K562 (cell line): ENCODE data around the gene AIF1. TPM values are rescaled to one million over a fixed set of nuclear protein-coding genes. Genes with fewer than 3 reads are reported as not detected.

Experiments
- CC2D1A ChIP-seq: fragments of 450-650 bp; IDR thresholded peaks from 2 replicates; pipeline ENCODE4 v1.6.1; 2017; ENCODE audit warnings: mild to moderate bottlenecking
- CTBP1 ChIP-seq: fragments of 450-650 bp; IDR thresholded peaks from 2 replicates; pipeline ENCODE4 v1.6.1; 2016; ENCODE audit warnings: borderline replicate concordance
- FOS ChIP-seq: IDR thresholded peaks from 3 replicates; pipeline ENCODE4 v1.6.1; 2011; ENCODE audit not compliant: insufficient read length; ENCODE audit errors: extremely low read depth
- HBP1 ChIP-seq: fragments of 450-650 bp; formaldehyde crosslinking; IDR thresholded peaks from 2 replicates; pipeline ENCODE4 v1.4.0; 2022; ENCODE audit warnings: missing genetic modification characterization
- HDAC1 ChIP-seq, 2 experiments: fragments of 450-650 bp; IDR thresholded peaks; 2 replicates each; pipeline ENCODE4 v1.6.1; 2016 to 2017; ENCODE audit warnings: inconsistent platforms in 1 of 2, mild to moderate bottlenecking in 1 of 2, moderate library complexity in 1 of 2
- KLF13 ChIP-seq: fragments of 450-650 bp; IDR thresholded peaks from 2 replicates; pipeline ENCODE4 v1.6.1; 2016; ENCODE audit warnings: missing genetic modification characterization, low read depth, mild to moderate bottlenecking, missing compliant biosample characterization, moderate library complexity, borderline replicate concordance
- MAX ChIP-seq: sonication (generic); formaldehyde crosslinking; IDR thresholded peaks from 2 replicates; pipeline ENCODE4 v1.9.0; 2022; ENCODE audit warnings: mild to moderate bottlenecking, missing genetic modification reagents
- MEF2A ChIP-seq: IDR thresholded peaks from 2 replicates; pipeline ENCODE4 v1.6.1; 2011; ENCODE audit warnings: low read depth, mild to moderate bottlenecking, low read length, moderate library complexity; ENCODE audit not compliant: control insufficient read depth
- MEF2D ChIP-seq: conservative IDR thresholded peaks from 2 replicates; pipeline ENCODE4 v1.6.1; 2016; ENCODE audit warnings: low read depth, missing genetic modification characterization, missing compliant biosample characterization
- RBM14 ChIP-seq: fragments of 200-400 bp; formaldehyde crosslinking; IDR thresholded peaks from 2 replicates; pipeline ENCODE4 v1.6.1; 2018; ENCODE audit warnings: low read depth, mild to moderate bottlenecking, low read length, moderate library complexity, borderline replicate concordance; ENCODE audit not compliant: insufficient read depth
- SAP30 ChIP-seq: fragments of 200-600 bp; sonication (generic); IDR thresholded peaks from 2 replicates; pipeline ENCODE4 v1.6.1; 2012; ENCODE audit warnings: borderline replicate concordance, low read depth, mild to moderate bottlenecking, moderate library complexity, low read length, control low read depth, inconsistent platforms; ENCODE audit not compliant: insufficient read depth, poor library complexity, severe bottlenecking
- SMAD1 ChIP-seq: fragments of 150-350 bp; IDR thresholded peaks from 2 replicates; pipeline ENCODE4 v1.6.1; 2014; ENCODE audit warnings: low read length, low read depth; ENCODE audit not compliant: partially characterized antibody
- TEAD4 ChIP-seq, 2 experiments: sonication (generic) in 1 of 2; formaldehyde crosslinking in 1 of 2; IDR thresholded peaks; 2 replicates each; pipeline versions ENCODE4 v1.6.1 to v1.8.0; 2012 to 2022; ENCODE audit warnings: borderline replicate concordance in 1 of 2, inconsistent platforms in 1 of 2, low read length in 1 of 2, mild to moderate bottlenecking in 1 of 2, missing genetic modification reagents in 1 of 2
- ZBTB7A ChIP-seq: IDR thresholded peaks from 2 replicates; pipeline ENCODE4 v1.6.1; 2011; ENCODE audit warnings: low read depth, mild to moderate bottlenecking, low read length, moderate library complexity, borderline replicate concordance; ENCODE audit not compliant: control insufficient read depth
- ZBTB8A ChIP-seq: fragments of 450-650 bp; IDR thresholded peaks from 2 replicates; pipeline ENCODE4 v1.6.1; 2018; ENCODE audit warnings: mild to moderate bottlenecking, moderate library complexity; ENCODE audit not compliant: partially characterized antibody
- ZNF217 ChIP-seq: sonication (generic); formaldehyde crosslinking; IDR thresholded peaks from 2 replicates; pipeline ENCODE4 v1.8.0; 2022; ENCODE audit warnings: mild to moderate bottlenecking, missing genetic modification reagents
- ZNF609 ChIP-seq: sonication (generic); formaldehyde crosslinking; IDR thresholded peaks from 2 replicates; pipeline ENCODE4 v1.8.1; 2023; ENCODE audit warnings: missing genetic modification reagents, mild to moderate bottlenecking, borderline replicate concordance
- ZNF778 ChIP-seq: fragments of 450-650 bp; formaldehyde crosslinking; IDR thresholded peaks from 2 replicates; pipeline ENCODE4 v1.4.0; 2020; ENCODE audit warnings: mild to moderate bottlenecking, moderate library complexity
- ZNF79 ChIP-seq: fragments of 250-450 bp; sonication (Bioruptor Pico); IDR thresholded peaks from 2 replicates; pipeline ENCODE4 v1.4.0; 2020; ENCODE audit warnings: low read depth, mild to moderate bottlenecking, moderate library complexity
- ZNF830 ChIP-seq: fragments of 250-450 bp; sonication (Bioruptor Pico); IDR thresholded peaks from 2 replicates; pipeline ENCODE4 v1.5.0; 2021; ENCODE audit warnings: mild to moderate bottlenecking
- polyA plus RNA-seq, 8 experiments: library from polyadenylated mRNA; depleted of rRNA in 4 of 8; stranded (reverse) in 5 of 8; unstranded in 3 of 8; fragments of >200 nt; fragmentation: Nextera tagmentation in 2 of 8; fragmentation: Illumina TruSeq in 1 of 8; extraction: Ambion mirVana in 2 of 8; extraction: Trizol in 1 of 8; gene quantifications; 2 replicates each; pipeline versions ENCODE4 v1.2.1 to v1.2.3, GENCODE V29; 2011 to 2014; ENCODE audit warnings: inconsistent platforms in 1 of 8, missing spikeins in 1 of 8
- total RNA-seq, 7 experiments: library from RNA; depleted of rRNA in 6 of 7; stranded (reverse); fragments of >200 nt in 6 of 7; fragmentation: Illumina TruSeq in 2 of 7; extraction: Trizol in 2 of 7; gene quantifications; 2 replicates each; pipeline versions ENCODE4 v1.2.1 to v1.2.3, GENCODE V29; 2011 to 2021; ENCODE audit warnings: low replicate concordance in 1 of 7

Gene AIF1
- total and polyA plus RNA-seq, 9 of the 15 experiments (the other 6 are each of a cell fraction or from before 2014, with no cell fraction given), result 9.4 to 33.4 (median 19.4) TPM

GRCh38 chr6:31652925-31653724 lies 38.1 kb downstream of the AIF1 start (continued):
- TF ChIP-seq ZNF609 (CRISPR knock-in tag) (peak; percentile 79; the same call in 1 of the 2 replicates), ZNF830 (CRISPR knock-in tag) (peak; percentile 26; the same call in 1 of the 2 replicates), ZNF217 (no peak), ZBTB7A (peak; percentile 98), ZBTB8A (no peak), KLF13 (tag) (peak; percentile 60), CC2D1A (peak; percentile 84), RBM14 (no peak), TEAD4 (IDR thresholded peaks at IDR 0.05; ENCODE audit: low read length) (peak; percentile 71), TEAD4 (CRISPR knock-in tag; IDR thresholded peaks at IDR 0.05; ENCODE audit: borderline replicate concordance) (no peak), ZNF79 (0 out of 2 replicates have a peak, but pooled peaks have one; percentile 48), SMAD1 (peak; percentile 92), ZNF778 (CRISPR knock-in tag) (no peak), FOS (no peak), MEF2A (no peak), MAX (CRISPR knock-in tag) (no peak; the same call in none of the 2 replicates), MEF2D (tag) (no peak; the same call in none of the 2 replicates), SAP30 (peak; percentile 81), HBP1 (CRISPR knock-in tag) (peak; percentile 56; the same call in 1 of the 2 replicates), HDAC1 (IDR thresholded peaks at IDR 0.05) (peak in 1 of 2 experiments; percentile 94; a peak in 2 of 4 replicates), CTBP1 (peak; percentile 92; the same call in 1 of the 2 replicates)
